IPS-18a (cell line): Measurements from ENCODE around the gene MGARP.

ENCODE experiments used
- H3K27ac ChIP-seq: one replicate; pipeline ENCODE4 v1.5.1; 2013; ENCODE audit warnings: low read length
- H3K27me3 ChIP-seq: one replicate; pipeline ENCODE4 v1.6.1; 2013; ENCODE audit warnings: mild to moderate bottlenecking, low read length; ENCODE audit not compliant: control insufficient read depth, insufficient read depth
- H3K36me3 ChIP-seq: one replicate; pipeline ENCODE4 v1.6.1; 2013; ENCODE audit warnings: low read depth, low read length; ENCODE audit not compliant: control insufficient read depth
- H3K4me1 ChIP-seq: one replicate; pipeline ENCODE4 v1.6.1; 2013; ENCODE audit warnings: low read depth, low read length; ENCODE audit not compliant: control insufficient read depth
- H3K4me3 ChIP-seq: one replicate; pipeline ENCODE4 v1.5.1; 2013; ENCODE audit warnings: low read length
- H3K9ac ChIP-seq: one replicate; pipeline ENCODE4 v1.6.1; 2013; ENCODE audit warnings: mild to moderate bottlenecking, low read length, moderate library complexity
- H3K9me3 ChIP-seq: one replicate; pipeline ENCODE4 v1.6.1; 2013; ENCODE audit warnings: low read depth, low read length; ENCODE audit not compliant: control insufficient read depth

The MGARP gene

DNA sequence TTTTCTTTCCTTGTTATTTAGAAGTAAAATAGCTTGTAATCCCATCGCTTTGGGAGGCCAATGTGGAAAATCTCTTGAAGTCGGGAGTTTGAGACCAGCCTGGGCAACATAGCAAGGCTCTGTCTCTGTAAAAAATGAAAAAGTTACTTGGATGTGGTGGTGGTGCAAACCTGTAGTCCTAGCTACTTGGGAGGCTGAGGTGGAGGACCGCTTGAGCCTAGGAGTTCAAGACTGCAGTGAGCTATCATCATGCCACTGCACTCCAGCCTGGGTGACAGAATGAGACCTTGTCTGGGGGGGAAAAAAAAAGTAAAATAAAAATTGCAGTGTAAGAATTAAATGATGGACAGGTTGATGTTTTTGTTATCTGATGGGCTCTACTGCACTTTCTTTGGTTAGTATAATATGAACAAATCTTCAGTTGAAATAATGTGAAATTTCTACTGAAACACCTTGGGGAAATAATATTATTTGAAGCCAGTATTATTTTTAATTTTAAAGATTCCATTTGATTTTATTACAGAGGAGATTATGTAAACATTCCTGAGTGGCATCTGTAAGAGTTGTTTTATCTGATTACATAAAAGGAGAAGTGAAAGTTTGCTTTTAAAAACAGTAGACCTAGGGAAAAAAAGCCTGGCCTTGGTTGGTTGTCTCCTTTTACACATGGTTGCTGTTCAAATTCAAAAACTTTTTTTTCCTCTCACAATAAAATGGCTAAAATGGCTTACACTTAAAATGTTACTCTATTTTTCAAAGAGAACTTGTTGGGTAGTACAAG, 32.7 kb upstream of the MGARP start:
- H3K27ac ChIP-seq, result no peak overlapping the region
- no peaks in the 10 kb centered on the region for H3K36me3 ChIP-seq
- H3K4me3 ChIP-seq, result no peak overlapping the region
- peaks cover 36% of the 10 kb centered on the region for H3K4me1 ChIP-seq
- H3K9ac ChIP-seq, result no peak overlapping the region
- no peaks in the 10 kb centered on the region for H3K27me3 ChIP-seq
- H3K9me3 ChIP-seq, result no peaks in the 10 kb centered on the region

- Histone ChIP-seq H3K27ac (no peak overlapping the region), H3K9ac (no peak overlapping the region), H3K4me3 (no peak overlapping the region), H3K27me3 (no peaks in the 10 kb centered on the region), H3K4me1 (peaks cover 35% of the 10 kb centered on the region), H3K36me3 (no peaks in the 10 kb centered on the region), H3K9me3 (no peaks in the 10 kb centered on the region)
These were observed 31.9 kb upstream of the MGARP start for GRCh38 chr4:139311909-139312308.

- Histone ChIP-seq H3K27ac (no peak overlapping the region), H3K4me1 (peaks cover 4% of the 10 kb centered on the region), H3K4me3 (no peak overlapping the region), H3K36me3 (peaks cover 10% of the 10 kb centered on the region), H3K9ac (no peak overlapping the region), H3K27me3 (no peaks in the 10 kb centered on the region), H3K9me3 (no peaks in the 10 kb centered on the region)
These were observed 24.9 kb upstream of the MGARP start for GRCh38 chr4:139304920-139305319.

GRCh38 chr4:139301821-139302611, 22.0 kb upstream of the MGARP start, which contains the start of gene NDUFC1:
NDUFC1 (minus strand) TSS chr4:139302477; CDS start chr4:139295798, 6,679 bp downstream.
- Histone ChIP-seq H3K36me3 (peaks cover 10% of the 10 kb centered on the region), H3K4me3 (peak within 1 kb of the TSS; percentile 73), H3K4me1 (peaks cover 8% of the 10 kb centered on the region)

DNA sequence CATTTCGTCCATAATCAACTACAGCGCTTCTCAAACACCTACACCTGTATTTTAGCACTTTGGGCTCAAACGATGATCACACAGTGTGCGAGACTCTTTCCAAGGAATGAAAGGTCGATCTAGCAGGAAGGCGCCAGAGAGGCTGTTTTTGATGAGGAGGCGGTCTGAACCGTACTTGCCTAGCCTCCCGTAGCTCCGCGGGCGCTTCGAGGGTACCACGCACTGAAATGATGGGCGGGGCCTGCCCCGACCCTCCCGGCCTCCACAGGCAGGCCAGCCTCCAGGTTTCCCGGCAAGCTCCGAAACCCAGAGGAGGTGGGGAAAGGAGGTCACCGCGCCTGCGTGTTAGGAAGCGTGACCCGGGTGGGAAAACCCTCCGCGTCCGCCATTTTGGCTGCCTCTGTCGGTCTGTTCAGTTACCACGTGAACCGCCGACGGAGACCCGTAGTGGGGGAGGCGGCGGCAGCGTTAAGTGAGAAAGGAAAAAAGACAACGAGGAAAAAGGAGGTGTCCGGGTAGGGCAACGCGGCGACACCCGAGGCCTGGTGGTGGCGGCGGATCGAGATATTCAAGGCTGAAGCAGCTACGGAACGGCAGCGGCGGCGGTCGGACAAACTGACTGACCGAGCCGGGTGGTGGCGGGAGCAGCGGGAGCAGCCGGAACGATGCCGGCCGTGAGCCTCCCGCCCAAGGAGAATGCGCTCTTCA, 21.2 kb upstream of the MGARP start, which contains the start of gene NAA15:
Gene NAA15 (plus strand): TSS at position 393 of the 708 bp plus-strand sequence. CDS start 273 bp downstream, at position 666.
- H3K4me3 ChIP-seq, result peak within 1 kb of the TSS; percentile 73
- peak within 1 kb of the TSS; percentile 94 for H3K9ac ChIP-seq
- peak within 1 kb of the TSS; percentile 74 for H3K27ac ChIP-seq
- H3K36me3 ChIP-seq, result peaks cover 10% of the 10 kb centered on the region
- peaks cover 8% of the 10 kb centered on the region for H3K4me1 ChIP-seq
- H3K9me3 ChIP-seq, result no peaks in the 10 kb centered on the region
- no peaks in the 10 kb centered on the region for H3K27me3 ChIP-seq

More at GRCh38 chr4:139301821-139302611, 22.0 kb upstream of the MGARP start, which contains the start of gene NDUFC1:
- Histone ChIP-seq H3K27ac (peak within 1 kb of the TSS; percentile 74), H3K9me3 (no peaks in the 10 kb centered on the region), H3K27me3 (no peaks in the 10 kb centered on the region), H3K9ac (peak within 1 kb of the TSS; percentile 94)

DNA sequence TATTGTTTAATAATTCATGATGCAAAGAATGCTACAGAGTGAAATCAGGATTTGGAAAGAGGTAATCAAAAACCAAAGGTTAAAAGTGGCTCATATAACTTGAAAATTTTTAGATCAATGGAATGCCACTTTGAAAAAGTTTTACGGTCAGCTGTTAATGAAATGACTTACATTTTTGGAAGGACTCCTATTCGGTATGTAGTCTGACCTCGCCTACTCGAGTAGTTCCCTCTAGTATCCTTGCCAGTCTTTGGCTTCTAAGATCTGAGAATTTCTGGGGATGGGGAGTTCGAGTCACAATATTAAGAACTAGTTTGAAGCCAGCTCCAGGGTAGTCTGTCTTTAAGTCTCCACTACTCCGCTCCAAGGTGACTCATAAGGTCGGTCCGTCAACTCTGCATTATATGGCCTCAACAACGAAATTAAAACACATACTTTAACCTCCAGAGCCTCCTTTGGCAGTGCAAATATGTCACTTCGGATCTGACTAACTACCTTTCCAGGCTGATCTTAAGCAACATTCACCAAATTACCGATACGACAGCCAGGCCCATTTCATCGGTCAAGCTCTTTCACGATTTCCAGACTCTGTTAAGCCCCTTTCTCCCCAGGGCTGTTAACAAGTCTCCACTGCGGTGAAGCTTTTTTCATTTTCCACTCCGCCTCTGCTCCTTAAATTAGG, 20.5 kb upstream of the MGARP start:
- Histone ChIP-seq H3K4me3 (peak overlapping the region; percentile 73), H3K9me3 (no peaks in the 10 kb centered on the region), H3K9ac (peak overlapping the region; percentile 63), H3K4me1 (peaks cover 8% of the 10 kb centered on the region), H3K27me3 (no peaks in the 10 kb centered on the region), H3K36me3 (peaks cover 8% of the 10 kb centered on the region), H3K27ac (peak overlapping the region; percentile 56)

GRCh38 chr4:139299536-139299935, 19.5 kb upstream of the MGARP start:
- Histone ChIP-seq H3K27ac (no peak overlapping the region), H3K4me3 (peak overlapping the region; percentile 73), H3K9me3 (no peaks in the 10 kb centered on the region), H3K27me3 (no peaks in the 10 kb centered on the region), H3K36me3 (peaks cover under 1% of the 10 kb centered on the region), H3K4me1 (peaks cover 13% of the 10 kb centered on the region), H3K9ac (no peak overlapping the region)

DNA sequence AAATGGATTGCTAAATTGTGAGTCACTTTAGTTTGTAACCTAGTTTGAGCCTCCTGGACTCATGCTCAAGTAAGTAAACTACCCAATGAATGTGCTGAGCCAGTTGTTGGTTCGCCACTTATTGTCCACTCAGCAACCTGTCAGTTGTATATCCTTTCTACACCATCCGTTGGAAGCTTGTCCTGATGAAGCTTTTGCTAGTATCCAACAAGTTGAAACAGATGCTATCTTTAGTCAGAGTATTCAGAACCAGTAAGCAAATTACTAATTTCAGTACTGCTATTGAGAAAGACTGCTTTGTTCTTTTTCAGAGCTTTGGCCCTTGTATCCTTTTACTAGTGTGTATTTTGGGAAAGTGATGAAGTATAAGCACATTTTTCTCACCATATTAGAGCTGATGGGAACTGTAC, 17.0 kb upstream of the MGARP start:
- Histone ChIP-seq H3K27ac (no peak overlapping the region), H3K9ac (no peak overlapping the region), H3K4me3 (no peak overlapping the region)

DNA sequence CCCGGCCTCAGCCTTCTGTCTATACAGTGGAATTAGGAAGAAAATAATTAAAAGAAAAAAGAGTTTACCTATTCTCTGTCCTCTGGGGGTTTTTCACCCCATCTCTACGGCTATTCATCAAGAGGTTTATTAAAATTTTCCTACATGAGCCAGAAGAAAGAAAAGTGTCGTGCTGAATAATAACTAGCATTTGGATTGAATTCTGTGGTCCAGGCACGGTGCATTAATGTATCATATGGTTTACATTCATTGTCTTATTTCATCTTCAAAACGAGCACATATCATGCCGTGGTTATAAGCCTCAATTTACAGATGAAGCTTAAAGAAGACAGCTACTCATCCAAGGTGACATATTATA, 15.9 kb upstream of the MGARP start:
- Histone ChIP-seq H3K9me3 (no peaks in the 10 kb centered on the region), H3K27me3 (no peaks in the 10 kb centered on the region), H3K27ac (no peak overlapping the region), H3K4me1 (peaks cover 13% of the 10 kb centered on the region), H3K9ac (no peak overlapping the region), H3K36me3 (peaks cover 10% of the 10 kb centered on the region), H3K4me3 (peak overlapping the region; percentile 93)

More for the DNA sequence above, 17.0 kb upstream of the MGARP start:
- no peaks in the 10 kb centered on the region for H3K9me3 ChIP-seq
- peaks cover 9% of the 10 kb centered on the region for H3K36me3 ChIP-seq
- no peaks in the 10 kb centered on the region for H3K27me3 ChIP-seq
- peaks cover 13% of the 10 kb centered on the region for H3K4me1 ChIP-seq

DNA sequence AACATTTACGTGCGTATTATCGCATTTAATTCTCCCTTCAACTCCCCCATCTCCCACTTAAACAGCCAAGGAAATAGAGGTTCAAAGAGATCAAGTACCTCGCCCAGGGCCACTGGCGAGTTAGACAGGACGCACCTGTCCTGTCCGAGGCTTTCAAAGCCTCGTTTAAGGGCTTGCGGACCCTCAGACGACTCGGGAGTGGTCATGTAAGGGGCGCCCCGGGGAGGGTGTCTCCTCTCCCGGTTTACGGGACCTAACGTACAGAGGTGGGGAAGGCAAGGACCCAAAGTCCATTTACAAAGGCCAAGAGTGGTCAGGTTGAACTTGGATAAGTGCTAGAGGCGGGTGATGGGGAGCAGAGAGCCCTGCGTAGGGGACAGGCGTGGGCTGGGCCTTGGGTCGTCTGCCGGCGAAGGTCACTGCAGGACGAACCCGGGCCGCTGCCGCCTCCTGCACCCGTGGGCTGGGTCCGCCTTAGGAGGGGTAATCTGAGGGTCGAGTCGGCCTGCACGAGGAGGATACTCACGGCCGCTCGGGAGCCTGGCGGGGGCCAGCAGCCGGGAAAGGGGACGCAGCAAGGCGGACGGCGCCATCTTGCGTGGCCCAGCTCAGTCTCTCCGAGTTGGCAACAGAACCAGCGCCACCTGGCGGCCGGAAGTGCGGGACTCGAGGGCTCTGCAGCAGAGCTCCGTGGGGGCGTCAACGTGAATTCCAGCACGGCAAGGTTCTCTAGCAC, 15.3 kb upstream of the MGARP start:
- Histone ChIP-seq H3K27ac (peak overlapping the region; percentile 63), H3K4me1 (peaks cover 12% of the 10 kb centered on the region), H3K4me3 (peak overlapping the region; percentile 93), H3K9ac (peak overlapping the region; percentile 84), H3K9me3 (no peaks in the 10 kb centered on the region), H3K36me3 (peaks cover 11% of the 10 kb centered on the region), H3K27me3 (no peaks in the 10 kb centered on the region)
